Astrocyte (in vitro differentiated cells and primary cell): ENCODE results near the gene UCK1.

Source experiments
- CTCF ChIP-seq: IDR thresholded peaks from 2 replicates; pipeline ENCODE4 v1.5.1; 2011; ENCODE audit warnings: low read depth, mild to moderate bottlenecking, inconsistent platforms, low read length, moderate library complexity; ENCODE audit not compliant: insufficient read depth
- EZH2 ChIP-seq: IDR thresholded peaks from 2 replicates; pipeline ENCODE4 v1.6.1; 2012; ENCODE audit warnings: mild to moderate bottlenecking, low read length, inconsistent platforms; ENCODE audit not compliant: insufficient read depth

GRCh38 chr9:131513177-131513576 is 17.9 kb downstream of the UCK1 start:
- no peak for TF ChIP-seq EZH2
- no peak for TF ChIP-seq CTCF
